HG03103 (cell line): ENCODE results near the gene CLMP.
A peak's percentile ranks its signal among the peaks of the same experiment; 100 is the strongest.

Experiments used
- ATAC-seq: cut with Tn5 transposase; IDR thresholded peaks from one replicate; pipeline ENCODE4 v1.9.1; 2021; ENCODE audit warnings: low read depth; ENCODE audit not compliant: unreplicated experiment

Gene CLMP

GRCh38 chr11:123191939-123192338 is 3.1 kb downstream of the CLMP start:
- no peak for ATAC-seq

DNA sequence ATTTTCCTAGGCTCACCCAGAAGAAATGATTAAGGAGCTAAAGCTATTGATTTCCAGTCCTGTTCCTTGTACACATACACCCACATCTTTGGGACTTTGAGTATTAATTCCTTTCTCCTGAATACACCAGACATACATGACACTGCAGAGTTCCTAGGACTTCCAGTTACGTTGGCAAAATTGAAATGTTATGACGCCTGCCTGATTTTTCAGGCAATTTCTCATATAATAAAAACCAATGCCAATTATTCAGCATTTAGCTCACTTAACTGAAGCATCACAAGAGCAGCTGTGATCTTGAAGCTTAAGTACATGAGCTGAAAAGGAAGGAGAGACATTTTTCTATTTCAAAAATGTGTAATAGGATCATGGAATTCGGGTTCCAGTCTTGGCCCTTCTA is 4.5 kb downstream of the CLMP start:
- ATAC-seq, result no peak

DNA sequence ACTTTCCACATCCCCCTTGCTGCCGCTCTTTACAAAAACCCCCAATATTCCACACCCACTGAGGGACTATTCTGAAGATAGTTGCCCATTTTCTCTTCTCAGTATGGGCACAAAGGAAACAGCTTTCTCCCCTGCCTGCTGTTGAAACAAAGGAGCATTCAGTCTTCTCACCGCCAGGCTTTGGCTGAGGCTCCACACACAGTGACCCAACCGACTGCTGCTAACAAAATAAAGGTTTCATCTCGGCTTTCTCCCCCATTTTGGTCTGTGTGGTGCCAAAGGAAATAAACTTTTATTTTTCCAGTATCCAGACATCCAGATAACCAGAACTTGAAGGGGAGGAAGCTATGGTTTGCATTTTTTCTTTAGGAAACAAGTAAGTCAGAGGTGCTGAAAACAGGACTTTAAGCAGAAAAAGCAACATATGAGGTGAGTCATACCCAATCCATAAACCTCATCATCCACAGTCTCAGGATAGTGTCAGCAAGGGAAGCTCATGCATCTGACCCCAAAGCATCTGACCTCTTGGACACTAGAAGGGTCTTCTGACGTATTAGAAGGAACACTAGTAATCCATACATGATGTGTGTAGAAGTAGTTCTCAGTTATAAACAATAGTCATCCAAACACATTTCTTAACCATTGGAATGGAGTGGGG is 6.4 kb downstream of the CLMP start:
- no peak for ATAC-seq

- ATAC-seq, result no peak
Measured at GRCh38 chr11:123187665-123188507, 7.2 kb downstream of the CLMP start.

DNA sequence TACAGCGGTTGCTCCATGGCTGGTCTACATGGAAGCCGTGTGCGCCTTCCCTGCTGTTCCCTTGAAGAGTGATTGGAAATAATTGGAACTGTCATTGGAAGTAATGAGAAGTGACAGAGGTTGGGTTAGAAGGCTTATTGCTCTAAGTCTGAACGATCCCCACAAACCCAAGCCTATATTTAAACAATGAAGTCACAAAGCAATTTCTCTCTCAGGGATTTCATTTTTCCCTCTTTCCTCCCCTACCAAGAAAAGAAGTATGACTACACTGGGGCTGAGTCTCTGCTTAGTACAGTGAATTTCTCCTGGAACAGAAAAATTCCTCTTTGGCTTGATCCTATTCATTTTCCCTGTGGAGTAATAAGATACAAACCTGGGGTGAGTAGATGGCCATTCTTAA is 7.8 kb downstream of the CLMP start:
- ATAC-seq, result no peak

GRCh38 chr11:123186286-123186685 is 8.8 kb downstream of the CLMP start:
- ATAC-seq, result no peak

- no peak for ATAC-seq
Measured at GRCh38 chr11:123185326-123185725, 9.7 kb downstream of the CLMP start.

GRCh38 chr11:123184531-123184930 is 10.5 kb downstream of the CLMP start:
- ATAC-seq, result no peak

DNA sequence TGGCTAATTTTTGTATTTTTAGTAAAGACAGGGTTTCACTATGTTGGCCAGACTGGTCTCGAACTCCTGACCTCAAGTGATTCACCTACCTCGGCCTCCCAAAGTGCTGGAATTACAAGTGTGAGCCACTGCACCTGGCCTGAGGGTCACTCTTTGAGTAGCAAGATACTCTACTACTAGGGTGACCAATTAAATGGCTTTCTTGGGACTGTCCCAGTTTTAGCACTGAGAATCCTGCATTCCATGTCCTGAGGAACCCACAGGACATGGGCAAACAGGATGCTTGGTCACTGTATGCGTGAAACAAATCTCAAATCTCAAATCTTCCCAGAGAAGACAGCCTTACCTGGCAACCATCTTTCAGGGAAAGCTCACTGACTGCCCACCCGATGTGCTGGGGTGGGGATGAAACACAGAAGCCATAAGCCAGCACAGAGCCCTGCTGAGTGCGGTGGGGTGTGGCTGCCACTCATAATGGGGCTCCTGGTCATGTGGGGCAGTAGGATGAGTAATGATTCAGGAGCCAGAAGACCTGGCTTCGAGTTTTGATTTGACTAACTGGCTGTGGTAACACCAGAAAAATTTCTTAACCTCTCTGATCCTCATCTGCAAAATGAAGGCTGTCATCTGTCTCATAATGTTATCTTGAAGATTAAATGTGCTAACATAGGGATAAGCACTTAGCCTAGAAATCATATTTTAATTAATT is 11.5 kb downstream of the CLMP start:
- peak; percentile 56 for ATAC-seq

GRCh38 chr11:123181767-123182500 is 13.1 kb downstream of the CLMP start:
- ATAC-seq, result no peak

- no peak for ATAC-seq
Measured at GRCh38 chr11:123181075-123181474, 14.0 kb downstream of the CLMP start.

- ATAC-seq, result no peak
Measured at GRCh38 chr11:123180574-123180973, 14.5 kb downstream of the CLMP start.

DNA sequence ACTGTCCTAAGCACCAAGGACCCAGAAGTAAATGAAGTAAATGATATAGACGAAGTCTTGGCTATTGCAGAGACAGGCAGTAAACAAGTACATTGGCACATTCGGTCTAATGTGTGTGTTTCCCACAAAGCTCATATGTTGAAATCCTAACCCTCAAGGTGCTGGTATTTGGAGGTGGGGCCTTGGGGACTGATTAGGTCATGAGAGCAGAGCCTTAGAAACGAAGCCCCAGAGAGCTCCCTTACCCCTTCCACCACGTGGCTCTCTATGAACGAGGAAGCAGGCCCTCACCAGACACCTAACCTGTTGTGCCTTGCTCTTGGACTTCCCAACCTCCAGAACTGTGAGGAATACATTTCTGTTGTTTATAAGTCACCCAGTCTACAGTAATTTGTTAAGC is 14.9 kb downstream of the CLMP start:
- ATAC-seq, result no peak

- no peak for ATAC-seq
Measured at GRCh38 chr11:123179586-123179985, 15.5 kb downstream of the CLMP start.

DNA sequence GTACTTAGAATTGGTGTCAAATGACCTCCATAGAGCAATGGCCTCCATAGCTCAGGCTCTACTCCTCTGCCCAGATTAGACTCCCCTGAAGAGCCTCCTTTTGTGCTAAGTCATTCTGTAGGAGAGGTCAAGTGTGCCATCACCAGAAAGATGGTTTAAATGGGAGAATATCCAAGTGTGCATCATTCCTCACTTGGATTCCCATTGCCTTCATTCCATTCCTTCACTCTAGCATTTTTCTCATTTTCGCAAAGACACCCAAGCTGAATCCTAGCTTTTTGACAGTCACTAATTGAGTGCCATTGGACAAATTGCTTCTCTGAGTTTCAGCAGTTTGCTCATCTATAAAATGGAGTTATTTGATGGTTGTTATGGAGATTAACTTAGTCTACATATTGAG is 16.9 kb downstream of the CLMP start:
- no peak for ATAC-seq

DNA sequence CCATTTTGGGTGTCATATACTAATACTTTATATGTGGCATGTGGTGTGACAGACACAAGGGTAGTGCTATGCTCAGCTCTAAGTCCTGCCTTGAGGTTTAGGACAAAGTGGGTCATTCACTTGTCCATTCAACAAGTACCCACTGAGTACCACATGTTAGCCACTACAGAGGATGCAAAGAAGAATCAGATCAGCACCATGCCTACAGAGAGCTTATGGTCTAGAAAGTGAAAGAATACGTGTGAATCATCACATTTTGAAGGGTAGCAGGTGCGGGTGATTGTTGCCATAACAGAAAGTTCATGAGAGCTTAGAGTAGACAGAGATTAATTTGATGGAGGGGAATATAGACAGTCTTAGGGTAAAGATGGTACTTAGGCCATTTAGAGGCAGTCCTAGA is 18.3 kb downstream of the CLMP start:
- ATAC-seq, result no peak

DNA sequence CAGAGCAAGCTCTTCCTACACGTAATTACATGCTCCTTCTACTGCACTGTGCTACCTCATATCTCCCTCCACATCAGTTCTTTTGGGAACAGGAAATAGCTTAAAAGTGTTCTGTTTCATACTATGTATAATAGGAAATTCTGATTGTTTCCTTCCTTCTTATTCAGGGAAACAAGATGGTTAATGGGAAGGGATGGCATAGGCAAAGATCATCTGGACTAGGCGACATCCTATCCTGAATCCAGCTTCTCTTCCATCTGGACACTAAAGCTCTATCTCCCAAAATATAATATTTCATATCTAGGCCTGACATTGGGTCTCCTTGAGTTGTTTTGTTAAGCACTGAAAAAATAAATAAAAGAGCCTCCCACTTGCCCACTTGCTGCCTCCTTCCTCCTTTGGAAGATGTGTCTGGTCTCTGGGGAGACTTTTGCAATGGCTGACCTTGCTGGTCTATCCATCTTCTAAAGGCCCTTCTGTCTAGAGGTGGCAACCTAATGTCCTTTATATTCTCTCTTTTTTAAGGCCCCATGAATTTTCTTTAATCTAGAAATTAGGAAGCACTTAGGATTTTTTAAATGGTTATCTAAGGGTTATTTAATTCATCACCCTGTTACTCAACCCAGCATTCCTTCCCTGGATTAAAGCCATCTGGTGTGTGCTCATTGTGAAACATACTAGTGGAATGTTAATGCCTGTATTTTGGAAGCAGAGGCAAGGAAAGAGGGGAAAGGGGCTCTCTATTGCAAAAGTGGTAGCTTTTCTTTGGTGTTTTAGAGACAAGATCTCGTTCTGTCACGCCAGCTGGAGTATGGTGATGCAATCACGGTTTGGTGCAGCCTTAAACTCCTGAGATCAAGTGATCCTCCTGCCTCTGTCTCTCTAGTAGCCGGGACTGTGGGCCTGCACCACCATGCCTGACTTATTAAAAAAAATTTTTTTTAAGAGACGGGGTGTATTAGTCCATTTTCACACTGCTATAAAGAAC is 20.6 kb downstream of the CLMP start:
- no peak for ATAC-seq

GRCh38 chr11:123173856-123174186 is 21.2 kb downstream of the CLMP start:
- ATAC-seq, result no peak

GRCh38 chr11:123173040-123173855 is 21.8 kb downstream of the CLMP start:
- ATAC-seq, result no peak
